HG02763 (cell line): ENCODE results near the gene VPS41.

ENCODE experiments used
- ATAC-seq: cut with Tn5 transposase; IDR thresholded peaks from one replicate; pipeline ENCODE4 v1.9.1; 2021; ENCODE audit warnings: mild to moderate bottlenecking, moderate library complexity; ENCODE audit not compliant: unreplicated experiment

The VPS41 gene

GRCh38 chr7:38677981-38678697 lies 230.9 kb downstream of the VPS41 start:
- no peak for ATAC-seq

- no peak for ATAC-seq
These were observed 233.4 kb downstream of the VPS41 start for GRCh38 chr7:38675494-38676106.

GRCh38 chr7:38674513-38674912 lies 234.5 kb downstream of the VPS41 start:
- ATAC-seq: no peak

GRCh38 chr7:38673795-38674194 lies 235.2 kb downstream of the VPS41 start:
- no peak for ATAC-seq
